Measurements from ENCODE around the gene ZBTB3.
A peak's percentile ranks its signal among the peaks of the same experiment; 100 is the strongest.
"Not testable (repeated sequence)": the region's sequence is repeated elsewhere in the genome, so short reads cannot be mapped to it uniquely, and the experiment has no call there.

The ZBTB3 gene

DNA sequence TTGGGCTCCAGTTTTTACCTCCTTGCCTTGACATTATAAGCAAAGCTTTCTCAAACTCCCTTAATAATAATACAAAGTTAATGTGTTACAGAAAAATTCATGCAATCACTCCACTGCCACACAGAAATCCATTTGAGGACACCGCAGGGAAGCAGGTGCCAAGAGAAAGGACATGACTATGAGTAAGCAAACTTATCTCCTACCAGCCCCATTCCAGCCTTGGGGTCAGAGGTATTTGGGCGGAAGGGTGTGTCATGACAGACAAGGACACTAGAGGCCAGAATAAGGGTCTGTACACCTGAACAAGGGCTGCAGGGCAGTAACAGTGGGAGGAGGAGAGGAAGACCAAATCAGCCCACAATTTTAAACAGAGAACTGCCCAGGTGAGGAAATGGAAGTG is 40.6 kb downstream of the ZBTB3 start:
- DNase-seq, result no peak

DNA sequence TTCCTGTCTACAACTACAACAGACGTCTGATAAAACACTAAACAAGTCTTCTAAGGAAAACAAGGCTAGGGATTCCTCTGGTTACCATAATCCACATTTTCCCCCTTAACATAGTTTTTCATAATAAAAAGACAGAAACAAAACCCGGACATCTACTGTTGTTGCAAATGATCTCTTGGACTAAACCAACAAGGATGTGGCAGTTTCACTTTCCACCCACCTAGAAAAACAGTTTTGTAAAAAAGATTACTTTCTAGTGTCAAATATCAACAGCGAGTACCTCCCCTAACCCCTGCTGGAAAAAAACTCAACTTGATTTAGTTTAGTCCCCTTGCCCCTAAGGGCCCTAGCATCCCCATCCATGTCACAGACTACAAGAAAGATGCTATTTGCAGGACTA is 41.1 kb downstream of the ZBTB3 start:
- no peak for DNase-seq

DNA sequence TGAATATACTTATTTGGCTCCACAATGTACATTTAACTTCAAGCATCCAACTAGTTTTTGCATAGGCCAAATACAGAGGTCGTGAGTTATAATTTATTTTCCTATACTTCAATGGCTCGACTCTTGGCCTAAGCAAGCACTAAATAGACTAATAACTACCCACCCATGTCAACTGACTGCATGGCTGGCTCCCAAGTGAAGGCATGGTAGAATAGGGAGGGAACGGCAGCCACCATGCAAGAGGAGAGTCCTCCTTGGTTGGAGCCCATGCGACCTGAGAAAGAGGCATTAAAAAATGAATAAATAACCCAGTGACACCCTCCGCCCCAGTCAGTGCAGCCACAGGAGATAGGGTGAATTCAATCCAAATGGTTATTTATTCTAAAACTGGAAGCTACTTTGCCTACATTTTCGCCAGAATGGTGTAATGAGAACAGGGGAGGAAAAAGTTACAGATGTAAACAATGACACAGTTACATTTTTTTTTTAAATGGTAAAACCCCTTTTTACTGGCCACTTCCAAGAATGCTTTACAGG is 41.6 kb downstream of the ZBTB3 start:
- DNase-seq, result no peak

DNA sequence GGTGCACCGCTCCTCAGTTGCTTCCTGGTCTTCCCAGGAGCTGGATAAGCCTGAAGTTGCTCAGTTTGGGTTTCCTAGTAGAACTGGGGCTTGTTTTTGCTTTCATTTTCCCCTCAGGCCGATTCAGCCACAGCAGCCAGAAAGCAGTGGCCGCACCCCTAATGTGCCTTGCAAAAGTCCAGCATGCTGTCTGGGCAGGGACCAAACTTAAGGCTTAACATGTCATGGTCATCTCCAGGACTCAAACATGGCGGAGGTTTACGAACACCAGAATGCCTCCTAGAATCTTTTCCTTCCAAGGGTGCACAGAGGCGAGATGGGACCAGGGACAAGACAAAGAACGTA is 44.0 kb downstream of the ZBTB3 start:
- DNase-seq, result no peak

DNA sequence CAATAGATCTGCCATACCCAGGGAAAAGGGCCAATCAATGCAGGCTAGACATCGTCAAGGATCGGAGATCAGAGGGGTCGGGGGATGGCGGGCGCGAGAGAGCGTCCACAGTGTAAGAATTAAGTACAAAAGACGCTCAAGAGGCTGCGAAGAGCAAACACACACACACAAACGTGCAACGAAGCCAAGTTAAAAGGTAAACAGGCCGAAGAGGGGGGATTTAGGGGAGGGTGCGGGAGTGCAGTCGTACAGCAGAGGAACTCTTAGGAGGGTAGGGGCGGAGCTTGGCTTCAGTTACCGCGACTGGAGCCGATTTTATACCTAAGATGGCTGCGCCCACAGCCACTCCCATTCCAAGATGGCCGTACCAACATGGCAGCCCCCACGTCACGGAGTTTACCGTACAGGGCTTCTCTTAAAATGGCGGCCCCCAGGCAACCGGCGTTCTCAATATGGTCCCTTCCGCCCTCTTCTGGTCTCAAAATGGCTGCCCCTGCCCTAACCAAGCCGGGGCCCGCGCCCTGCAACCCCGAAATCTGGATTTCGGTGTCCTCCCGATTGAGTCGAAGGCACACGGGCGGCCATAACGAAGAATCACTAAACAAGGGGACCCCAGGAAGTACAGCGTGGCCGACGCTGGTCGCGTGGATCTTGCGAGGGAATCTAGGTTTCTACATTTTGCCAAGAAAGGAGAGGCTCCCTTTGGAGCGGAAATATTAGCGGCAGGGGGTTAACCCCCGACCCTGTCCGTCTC is 44.5 kb downstream of the ZBTB3 start:
- DNase-seq, result peak; percentile 95

DNA sequence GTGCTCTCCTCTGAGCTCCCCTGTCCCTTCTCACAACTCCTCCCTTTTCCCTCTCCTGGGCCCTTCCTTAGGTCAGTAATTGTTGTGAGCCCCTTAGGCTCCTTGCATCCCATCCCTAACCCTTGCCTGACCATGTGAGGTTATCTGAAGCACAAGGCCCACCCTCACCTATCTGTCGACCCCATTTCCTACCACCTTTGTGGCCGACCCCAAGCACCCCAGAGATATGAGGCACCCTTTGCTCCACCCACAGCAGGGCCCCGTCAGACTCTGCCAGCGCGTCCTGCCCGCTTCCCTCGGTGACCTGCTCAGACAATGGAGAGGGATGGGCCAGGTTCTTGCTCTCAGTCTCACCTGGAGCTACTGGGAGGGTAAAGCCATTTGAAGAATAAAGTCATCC is 45.2 kb downstream of the ZBTB3 start:
- DNase-seq, result no peak

DNA sequence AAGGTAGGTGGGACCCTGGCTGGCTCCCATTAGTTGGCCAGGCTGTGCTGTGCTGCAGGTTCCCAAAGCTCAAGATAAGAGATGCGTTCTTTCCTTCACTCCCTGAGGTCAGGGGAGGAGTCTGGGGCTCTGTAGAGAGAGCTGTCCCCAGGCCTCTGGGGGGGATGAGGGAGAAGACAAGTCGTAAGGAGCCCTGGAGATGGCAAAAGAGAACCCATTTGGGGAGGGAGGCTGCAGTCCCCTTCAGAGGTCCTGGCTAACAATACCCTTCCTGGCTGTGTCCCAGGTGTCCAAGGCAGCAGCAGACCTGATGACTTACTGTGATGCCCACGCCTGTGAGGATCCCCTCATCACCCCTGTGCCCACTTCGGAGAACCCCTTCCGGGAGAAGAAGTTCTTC is 45.6 kb downstream of the ZBTB3 start:
- peak; percentile 64 for DNase-seq

DNA sequence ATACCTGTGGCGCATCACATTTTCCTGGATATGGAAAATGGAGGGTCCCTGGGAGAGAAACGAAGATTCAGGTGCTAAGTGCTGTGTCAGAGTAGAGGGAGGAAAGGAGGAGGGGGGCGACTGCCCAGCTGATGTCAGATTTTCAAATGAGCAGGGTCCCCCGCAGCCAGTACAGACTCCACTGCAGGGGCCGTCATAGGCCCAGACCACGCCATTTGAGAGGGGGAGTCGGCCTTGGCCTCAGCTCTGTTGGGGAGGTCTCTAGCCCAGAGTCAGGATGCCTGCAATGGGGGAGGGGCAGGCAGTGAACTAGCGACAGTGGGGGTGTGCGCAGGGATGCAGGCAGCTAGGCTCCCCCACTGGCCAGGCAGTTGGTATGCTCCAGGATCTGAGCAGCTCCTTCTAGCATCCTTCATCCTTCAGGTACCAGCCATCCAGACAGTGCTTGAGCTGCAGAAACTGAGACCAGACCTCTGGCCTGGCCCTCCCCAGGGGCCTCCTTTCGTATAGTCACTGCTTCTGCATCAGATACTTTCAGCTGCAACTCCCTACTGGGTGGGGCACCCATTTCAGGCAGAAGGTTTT is 46.6 kb downstream of the ZBTB3 start, which contains the start of the genes BSCL2 and GNG3:
Gene BSCL2, minus strand, starts transcription at position 148 of the 585 bp plus-strand sequence. CDS start 229 bp downstream, outside the sequence.
Gene GNG3, plus strand, starts transcription at position 400 of the 585 bp plus-strand sequence. CDS start 620 bp downstream, outside the sequence.
- DNase-seq, result no peak

DNA sequence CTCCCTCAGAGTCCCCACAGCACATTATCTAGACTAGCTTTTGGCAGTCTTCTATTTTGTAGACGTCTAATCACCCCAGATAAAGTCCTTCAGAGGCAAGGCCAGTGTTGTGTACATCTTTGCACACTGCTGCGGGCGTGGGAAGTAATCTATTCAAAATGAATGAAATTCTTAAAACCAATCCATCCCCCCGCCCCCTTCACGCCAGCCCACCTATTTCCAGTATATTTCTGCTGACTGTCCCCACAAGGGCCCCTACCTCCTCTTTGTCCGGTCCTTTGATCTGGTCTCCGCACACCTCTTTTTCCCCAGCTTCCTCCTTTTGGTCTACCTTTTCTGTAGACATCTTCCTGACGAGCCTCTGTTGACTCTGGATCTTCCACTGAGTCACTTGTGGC is 47.1 kb downstream of the ZBTB3 start:
- DNase-seq, result no peak

DNA sequence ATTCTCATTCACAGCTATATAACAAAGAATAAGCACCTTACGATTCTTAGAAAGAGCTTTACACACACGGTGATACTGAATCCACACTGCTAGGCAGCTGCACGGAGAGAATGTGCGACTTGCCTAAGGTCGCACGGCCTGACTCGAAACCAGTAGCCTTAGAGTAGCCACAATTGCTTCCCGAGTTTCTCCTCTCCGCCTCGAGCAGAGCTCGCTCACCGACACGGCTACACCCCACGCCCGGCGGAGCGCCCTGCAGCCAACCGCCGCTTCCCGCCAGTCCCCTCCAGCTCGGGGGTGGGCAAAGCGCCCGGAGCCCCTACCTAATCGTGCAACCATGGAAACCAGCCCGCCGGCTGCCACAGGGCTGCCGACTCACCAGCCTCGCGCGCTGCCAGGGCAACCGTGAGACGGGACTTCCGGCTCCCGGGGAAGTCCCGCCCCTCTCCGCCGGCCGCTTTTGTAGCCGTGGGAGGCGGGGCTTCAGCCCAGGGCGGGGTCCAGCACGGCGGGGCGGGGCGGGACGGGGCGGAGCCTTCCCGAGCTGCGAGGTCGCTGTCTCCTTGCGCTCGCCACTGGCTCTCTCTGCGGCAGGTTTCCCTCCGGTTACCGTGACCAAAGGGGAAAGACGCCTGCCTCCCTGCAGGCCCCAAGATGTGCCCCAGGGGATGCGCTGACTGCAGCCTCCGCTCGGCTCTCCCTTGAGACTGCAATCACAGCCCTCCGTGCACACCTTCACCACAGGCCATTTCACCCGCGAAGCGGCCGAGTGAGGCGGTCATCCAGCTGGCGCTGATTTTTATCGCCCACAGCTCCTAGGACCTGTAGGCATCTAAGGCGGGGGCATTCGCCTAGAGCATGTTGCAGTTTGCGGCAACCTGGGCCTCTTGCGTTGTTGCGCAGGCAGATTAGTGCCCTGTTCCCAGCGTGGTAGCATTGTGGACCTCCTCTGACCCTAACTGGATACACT is 47.8 kb downstream of the ZBTB3 start:
- peak; percentile 97 for DNase-seq

DNA sequence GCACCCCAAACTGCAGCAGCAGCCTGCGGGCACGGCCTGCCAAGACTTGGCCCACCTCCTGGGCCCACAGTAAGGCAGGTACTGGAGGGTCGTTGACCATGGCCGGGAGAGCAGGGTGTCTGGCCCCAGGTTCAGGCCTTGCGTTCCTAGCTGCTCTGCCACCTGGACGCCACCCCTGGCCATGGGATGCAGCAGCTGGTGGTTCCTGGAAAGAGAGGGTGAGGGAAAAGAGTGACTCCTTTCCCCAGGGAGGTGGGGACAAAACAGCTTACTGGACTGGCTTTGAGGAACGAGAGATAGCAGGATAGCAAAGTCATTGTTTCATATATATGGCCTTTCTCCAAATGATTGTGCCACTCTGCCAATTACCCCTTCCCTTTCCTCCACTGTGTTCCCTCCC is 48.5 kb downstream of the ZBTB3 start:
- DNase-seq, result no peak

DNA sequence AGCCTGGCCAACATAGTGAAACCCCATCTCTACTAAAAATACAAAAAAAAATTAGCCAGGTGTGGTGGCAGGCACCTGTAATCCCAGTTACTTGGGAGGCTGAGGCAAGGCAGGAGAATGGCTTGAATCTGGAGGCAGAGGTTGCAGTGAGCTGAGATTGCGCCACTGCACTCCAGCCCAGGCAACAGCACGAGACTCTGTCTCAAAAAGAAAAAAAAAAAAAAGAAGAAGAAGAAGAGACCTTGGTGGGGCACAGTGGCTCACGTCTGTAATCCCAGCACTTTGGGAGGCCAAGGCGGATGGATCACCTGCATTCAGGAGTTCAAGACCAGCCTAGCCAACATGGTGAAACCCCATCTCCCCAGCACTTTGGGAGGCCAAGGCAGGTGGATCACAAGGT is 50.0 kb downstream of the ZBTB3 start:
- not testable (repeated sequence) for DNase-seq

DNA sequence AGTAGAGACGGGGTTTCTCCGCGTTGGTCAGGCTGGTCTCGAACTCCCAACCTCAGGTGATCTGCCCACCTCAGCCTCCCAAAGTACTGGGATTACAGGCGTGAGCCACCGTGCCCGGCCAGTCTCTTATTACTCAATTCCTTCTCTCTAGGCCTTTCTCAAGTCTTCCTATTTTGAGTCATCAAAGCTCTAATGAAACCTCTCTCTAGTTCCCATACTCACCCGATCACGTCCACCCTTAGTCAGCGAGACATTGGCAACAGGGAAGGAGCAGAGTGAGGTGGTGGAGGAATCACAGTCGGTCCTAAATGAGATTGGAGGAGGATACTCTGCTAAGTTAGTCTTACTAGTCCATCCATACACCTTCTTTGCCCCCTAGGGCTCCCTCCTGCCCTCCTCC is 51.7 kb downstream of the ZBTB3 start:
- DNase-seq, result no peak
